Stimulated activated CD8-positive, alpha-beta memory T cell treated with anti-CD3 and anti-CD28 coated beads, Interleukin-7, amount 100 ng/mL, for 4 hours (primary cell): ENCODE results near the gene COL6A1.
"Not testable (repeated sequence)": the region's sequence is repeated elsewhere in the genome, so short reads cannot be mapped to it uniquely, and the experiment has no call there.

Source experiments
- DNase-seq, 2 donors: peaks; one replicate each; pipeline ENCODE4 v3.0.0-alpha.2; 2020; ENCODE audit warnings: low read depth in 2 of 2

COL6A1 gene

GRCh38 chr21:46005894-46006546, 24.4 kb downstream of the COL6A1 start:
- not testable (repeated sequence) for DNase-seq

GRCh38 chr21:46006547-46007491, 25.2 kb downstream of the COL6A1 start:
- no peak for DNase-seq

DNA sequence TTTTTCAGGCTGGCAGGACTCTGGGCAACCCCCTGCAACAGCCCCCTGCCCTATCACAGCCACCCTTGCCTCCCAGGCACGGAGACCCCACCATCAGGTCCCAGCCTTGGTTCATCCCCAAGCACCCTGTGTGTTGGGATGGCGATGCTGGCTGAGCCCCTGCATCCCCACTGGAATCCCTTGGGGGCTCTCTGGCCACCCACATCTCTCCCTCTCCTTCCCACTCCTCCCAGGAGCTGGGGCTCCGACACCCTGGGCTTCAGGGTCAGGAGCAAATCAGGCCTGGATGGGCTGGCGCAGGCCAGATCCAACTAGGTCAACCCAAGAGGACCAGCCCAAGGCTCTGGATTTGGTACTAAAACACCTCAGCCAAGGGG, 25.9 kb downstream of the COL6A1 start:
- DNase-seq, result no peak

DNA sequence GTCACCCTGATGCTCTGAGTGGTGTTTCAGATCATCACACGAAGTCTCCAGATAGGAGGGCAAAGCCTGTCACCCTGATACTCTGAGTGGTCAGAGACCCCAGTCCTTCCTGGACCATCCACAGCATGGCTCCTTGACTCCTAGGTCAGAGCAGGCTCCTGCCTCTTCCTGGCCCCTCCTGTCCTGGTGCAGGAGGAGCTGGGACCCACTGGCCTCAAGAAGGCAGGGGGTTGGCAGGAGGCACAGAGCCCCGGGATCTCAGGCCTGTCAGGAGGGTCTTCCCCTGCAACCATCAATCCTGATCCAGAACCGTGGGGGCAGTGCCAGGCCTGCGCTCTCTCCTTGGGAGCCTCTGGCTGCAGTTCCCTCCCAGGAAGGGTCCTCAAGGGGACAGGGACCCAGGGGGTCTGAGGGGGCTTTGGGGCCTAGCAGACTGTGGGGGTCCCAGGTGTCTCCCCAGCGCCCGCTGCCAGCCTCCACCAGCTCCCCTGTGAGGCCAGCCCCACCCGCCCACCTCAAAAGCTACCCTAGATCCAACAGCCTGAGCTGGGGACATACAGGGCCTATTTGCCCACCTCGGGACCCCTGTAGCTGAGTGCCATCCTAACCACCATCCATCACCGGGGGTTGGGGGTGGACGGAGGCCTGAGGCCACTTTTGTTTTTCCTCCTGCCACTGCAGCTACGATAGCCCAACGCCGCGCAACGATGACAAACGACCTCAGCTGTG, 27.5 kb downstream of the COL6A1 start:
- DNase-seq, result no peak

GRCh38 chr21:46009951-46010705, 28.6 kb downstream of the COL6A1 start:
- DNase-seq, result no peak

- no peak for DNase-seq
Measured at GRCh38 chr21:46011267-46011967, 29.8 kb downstream of the COL6A1 start.

DNA sequence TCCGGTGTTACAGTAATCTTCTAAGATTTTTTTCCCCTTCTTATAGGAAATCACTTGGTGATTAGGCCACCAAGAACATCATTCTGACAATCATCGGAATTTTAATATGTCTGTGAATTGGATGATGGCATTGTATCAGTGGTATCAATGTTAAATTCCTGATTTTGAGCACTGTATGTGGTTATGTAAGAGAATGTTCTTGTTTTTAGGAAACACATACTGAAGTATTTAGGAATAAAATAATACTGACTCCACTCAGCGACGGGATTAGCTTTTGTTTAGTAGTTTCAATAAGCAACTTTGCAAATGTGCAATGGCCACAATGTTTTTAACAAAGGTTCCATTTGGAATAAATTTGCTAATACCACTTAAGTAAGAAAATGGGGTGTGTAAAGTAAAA, 30.6 kb downstream of the COL6A1 start:
- no peak for DNase-seq

GRCh38 chr21:46014828-46015227, 33.3 kb downstream of the COL6A1 start:
- no peak for DNase-seq

- DNase-seq, result no peak
Measured at GRCh38 chr21:46017148-46017547, 35.6 kb downstream of the COL6A1 start.

- no peak for DNase-seq
Measured at GRCh38 chr21:46017695-46018094, 36.1 kb downstream of the COL6A1 start.

DNA sequence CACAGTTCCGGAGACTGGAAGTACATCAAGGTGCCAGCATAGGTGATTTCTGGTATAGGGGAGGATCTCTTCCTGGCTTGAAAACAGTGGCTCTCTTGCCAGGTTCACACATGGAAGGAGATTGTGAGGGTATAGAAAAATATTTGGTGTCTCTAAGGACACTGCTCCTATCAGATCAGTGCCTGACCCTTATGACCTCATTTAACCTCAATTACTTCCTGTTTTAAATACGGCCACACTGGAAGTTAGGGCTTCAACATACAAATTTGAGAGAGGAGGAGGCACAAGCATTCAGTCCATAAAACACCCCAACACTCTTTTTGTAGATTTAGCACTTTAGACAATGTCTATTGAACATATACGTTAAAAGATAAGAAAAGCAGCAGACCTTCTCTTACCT, 37.0 kb downstream of the COL6A1 start:
- DNase-seq, result no peak

- no peak for DNase-seq
Measured at GRCh38 chr21:46020581-46020980, 39.0 kb downstream of the COL6A1 start.

DNA sequence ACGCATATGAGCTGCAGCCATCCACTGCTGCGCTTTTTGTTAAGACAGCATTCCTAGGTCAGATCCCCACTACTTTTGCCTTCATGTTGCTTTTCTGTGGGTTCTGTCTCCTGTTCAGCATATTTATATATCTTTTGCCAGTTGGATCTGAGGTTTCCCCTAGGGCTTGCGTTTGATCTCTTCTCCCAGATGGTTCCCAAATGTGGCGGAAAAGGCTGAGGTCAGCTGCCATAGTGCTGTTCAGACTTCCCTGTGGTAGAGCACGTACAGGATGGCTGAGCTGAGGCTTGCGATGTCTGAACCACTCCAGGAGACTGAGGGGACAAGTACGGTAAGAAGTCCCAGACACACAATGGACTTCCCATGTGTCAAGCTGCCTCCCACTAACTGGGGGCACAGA, 39.8 kb downstream of the COL6A1 start:
- DNase-seq, result no peak

GRCh38 chr21:46021978-46022544, 40.5 kb downstream of the COL6A1 start:
- no peak for DNase-seq

DNA sequence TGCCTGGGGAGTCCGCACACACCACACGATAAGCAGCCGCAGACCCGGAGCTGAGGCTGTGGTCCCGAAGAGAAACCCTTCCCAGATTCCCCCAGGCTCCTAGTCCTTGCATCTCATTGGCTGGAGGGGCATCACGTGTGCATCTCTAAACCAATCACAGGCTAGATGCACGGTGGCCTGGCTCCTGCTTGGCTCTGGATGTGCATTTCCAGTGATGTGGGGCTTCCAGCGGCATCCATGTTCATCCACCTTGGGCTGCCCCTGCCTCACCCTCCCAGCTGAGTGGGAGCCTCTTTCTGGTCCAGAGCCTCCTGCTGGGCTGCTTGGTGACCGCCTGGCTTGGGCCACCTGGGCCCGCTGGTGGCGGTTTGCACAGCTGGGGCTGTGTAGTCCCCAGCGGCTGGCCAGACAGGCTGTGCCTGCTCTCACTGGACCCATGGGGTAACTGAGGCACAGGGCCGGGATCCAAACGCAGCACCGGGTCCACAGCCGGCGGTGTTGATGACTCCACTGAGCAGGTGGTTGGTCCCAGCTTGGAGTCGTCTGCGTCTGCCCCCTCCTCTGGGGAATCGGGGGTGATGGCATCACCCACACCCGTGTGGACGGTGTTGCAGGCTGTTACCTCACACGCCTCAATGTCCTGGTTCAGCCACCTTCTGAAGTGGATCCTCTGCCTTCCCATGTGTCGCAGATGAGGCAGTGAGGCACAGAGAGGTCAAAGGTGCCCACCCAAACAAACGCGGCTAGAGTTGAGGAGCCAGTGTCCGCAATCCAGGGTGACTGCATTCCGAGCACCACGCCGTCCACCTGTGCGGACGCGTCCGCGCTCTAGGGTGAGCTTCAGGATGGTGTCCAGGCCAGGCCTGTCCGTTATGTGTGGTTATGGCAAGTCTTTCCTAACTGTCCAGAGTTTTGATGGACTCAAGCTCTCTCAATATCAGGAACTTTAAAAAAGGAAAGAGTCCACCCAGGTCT, 41.3 kb downstream of the COL6A1 start:
- DNase-seq, result no peak

GRCh38 chr21:46023555-46023954, 42.0 kb downstream of the COL6A1 start:
- no peak for DNase-seq

DNA sequence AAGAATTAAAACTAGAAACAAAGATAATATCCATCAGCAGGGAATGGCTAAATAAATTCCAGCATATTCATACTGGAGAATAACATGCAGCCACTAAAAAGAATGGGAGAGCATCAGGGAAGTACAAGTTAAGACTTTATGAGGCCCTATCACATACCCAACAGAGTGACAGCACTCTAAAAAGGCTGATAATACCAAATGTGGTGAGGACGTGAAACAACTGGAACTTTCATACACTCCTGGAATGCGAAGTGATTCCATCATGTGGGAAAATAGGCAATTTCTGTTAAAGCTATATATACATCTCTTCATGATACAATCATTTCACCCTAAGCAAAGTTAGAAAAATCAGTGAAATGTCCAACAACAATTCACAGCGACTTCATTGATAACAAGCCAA, 42.6 kb downstream of the COL6A1 start:
- no peak for DNase-seq

DNA sequence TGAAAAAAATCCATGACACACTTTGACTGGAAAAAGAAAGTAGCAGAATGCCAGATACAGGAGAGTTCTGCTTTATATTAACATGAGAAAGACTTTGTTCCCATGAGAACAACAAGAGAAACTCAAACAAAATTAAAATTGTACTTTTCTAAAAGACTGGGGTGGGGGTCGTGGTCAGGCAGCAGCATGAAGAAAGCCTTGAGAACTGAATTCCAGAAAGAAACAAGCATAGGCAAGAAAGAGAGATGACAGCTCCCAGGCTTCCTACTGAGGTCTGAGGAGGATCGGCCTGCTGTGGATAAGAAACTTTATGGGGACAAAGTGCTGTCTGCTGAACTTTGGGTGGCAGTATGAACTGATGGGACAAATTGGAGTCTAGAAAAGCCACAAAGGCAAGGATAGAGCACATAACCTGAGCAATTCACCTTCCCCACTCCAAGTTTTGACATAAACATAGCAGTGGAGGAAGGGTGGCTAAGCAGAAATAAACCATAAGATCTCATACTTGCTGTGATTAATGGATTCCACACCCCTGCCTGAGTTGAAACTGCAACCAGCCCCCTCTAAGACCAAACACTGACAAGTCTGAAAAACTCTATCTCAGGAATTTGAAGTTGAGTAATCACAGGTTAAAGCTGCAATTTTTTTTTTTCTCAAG, 43.7 kb downstream of the COL6A1 start:
- no peak for DNase-seq

DNA sequence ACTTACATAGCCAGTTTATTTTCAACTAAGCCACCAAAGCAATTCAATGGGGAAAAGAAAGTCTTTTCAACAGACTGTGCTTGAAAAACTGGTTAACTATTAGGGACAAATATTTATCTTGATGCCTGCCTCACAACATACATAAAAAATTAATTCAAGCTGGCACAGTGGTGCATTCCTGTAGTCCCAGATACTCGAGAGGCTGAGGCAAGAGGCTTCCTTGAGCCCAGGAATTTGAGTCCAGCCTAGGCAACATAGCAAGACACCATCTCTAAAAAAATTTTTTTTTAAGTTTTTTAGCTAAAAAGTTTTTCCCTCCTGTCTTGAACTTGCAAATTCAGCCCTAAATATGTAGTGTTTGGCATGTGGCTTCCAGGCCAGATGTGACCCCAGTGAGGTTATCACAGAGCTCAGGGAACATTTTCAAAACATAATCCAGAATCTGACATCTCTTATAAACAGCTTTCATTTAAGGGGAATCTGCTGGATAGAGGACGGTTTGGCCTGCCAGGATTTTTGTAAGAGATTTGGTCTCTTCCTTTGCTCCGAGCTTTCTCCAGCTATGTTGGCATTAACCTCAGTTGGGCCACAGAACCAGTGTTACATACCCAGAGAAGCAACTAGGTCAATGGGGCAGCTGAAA, 46.4 kb downstream of the COL6A1 start:
- DNase-seq, result no peak
